GM23338 (cell line): ENCODE data around the gene PRKCH. TPM values are rescaled to one million over a fixed set of nuclear protein-coding genes. Genes with fewer than 3 reads are reported as not detected.

Source experiments
- ATAC-seq: fragments of 200-7000 bp; cut with Tn5 transposase; 3 replicates; pipeline ENCODE4 v1.9.1; 2020
- DNase-seq: peaks from one replicate; pipeline ENCODE4 v3.0.0-alpha.2; 2015; ENCODE audit warnings: low spot score
- H2AFZ ChIP-seq: fragments of 200-600 bp; sonication (generic); 2 replicates; pipeline ENCODE4 v1.8.0; 2016; ENCODE audit warnings: antibody characterized with exemption, mild to moderate bottlenecking, moderate library complexity
- H3F3A ChIP-seq: fragments of 200-600 bp; sonication (generic); replicated peaks from 2 replicates; pipeline ENCODE4 v1.8.0; 2017; ENCODE audit warnings: antibody characterized with exemption, mixed run types, low read depth
- H3K27ac ChIP-seq: fragments of 200-600 bp; sonication (generic); 2 replicates; pipeline ENCODE4 v1.6.1; 2016; ENCODE audit warnings: low read depth
- H3K27me3 ChIP-seq: fragments of 200-600 bp; sonication (generic); 2 replicates; pipeline ENCODE4 v1.8.0; 2016; ENCODE audit warnings: mild to moderate bottlenecking, mixed run types, moderate library complexity; ENCODE audit not compliant: insufficient read depth
- H3K36me3 ChIP-seq: fragments of 200-600 bp; sonication (generic); 2 replicates; pipeline ENCODE4 v1.8.0; 2016; ENCODE audit warnings: mild to moderate bottlenecking; ENCODE audit not compliant: insufficient read depth
- H3K4me1 ChIP-seq: fragments of 200-600 bp; sonication (generic); 2 replicates; pipeline ENCODE4 v1.8.0; 2016; ENCODE audit warnings: mild to moderate bottlenecking, moderate library complexity; ENCODE audit not compliant: insufficient read depth
- H3K4me2 ChIP-seq: fragments of 200-600 bp; sonication (generic); 2 replicates; pipeline ENCODE4 v1.7.1; 2017; ENCODE audit warnings: mixed run types
- H3K4me3 ChIP-seq: fragments of 200-600 bp; sonication (generic); 2 replicates; pipeline ENCODE4 v1.6.1; 2016; ENCODE audit warnings: mixed run types
- H3K79me2 ChIP-seq: fragments of 200-600 bp; sonication (generic); replicated peaks from 2 replicates; pipeline ENCODE4 v1.8.0; 2017; ENCODE audit warnings: mild to moderate bottlenecking; ENCODE audit not compliant: insufficient read depth
- H3K9me2 ChIP-seq: fragments of 200-600 bp; sonication (generic); 2 replicates; pipeline ENCODE4 v1.8.0; 2017; ENCODE audit not compliant: insufficient read depth
- H4K20me1 ChIP-seq: fragments of 200-600 bp; sonication (generic); replicated peaks from 2 replicates; pipeline ENCODE4 v1.8.0; 2017; ENCODE audit warnings: mild to moderate bottlenecking; ENCODE audit not compliant: insufficient read depth
- H3K27ac Mint-ChIP-seq: 2 replicates; pipeline ENCODE4 v1.8.0; 2020; ENCODE audit warnings: inconsistent platforms, mild to moderate bottlenecking, moderate library complexity, mixed read lengths
- H3K27me3 Mint-ChIP-seq: 3 replicates; pipeline ENCODE4 v1.8.0; 2022; ENCODE audit warnings: low read depth, mild to moderate bottlenecking, moderate library complexity, mixed read lengths, inconsistent platforms; ENCODE audit not compliant: insufficient read depth, poor library complexity
- H3K36me3 Mint-ChIP-seq: 3 replicates; pipeline ENCODE4 v1.8.0; 2021; ENCODE audit warnings: low read depth, mild to moderate bottlenecking, inconsistent platforms, moderate library complexity, mixed read lengths
- H3K4me1 Mint-ChIP-seq: 3 replicates; pipeline ENCODE4 v1.8.0; 2020; ENCODE audit warnings: mild to moderate bottlenecking, inconsistent platforms, mixed read lengths
- H3K4me3 Mint-ChIP-seq: 3 replicates; pipeline ENCODE4 v1.8.0; 2021; ENCODE audit warnings: moderate library complexity, mild to moderate bottlenecking, inconsistent platforms, mixed read lengths
- H3K9me3 Mint-ChIP-seq: 3 replicates; pipeline ENCODE4 v1.8.0; 2020; ENCODE audit warnings: moderate library complexity, mild to moderate bottlenecking, inconsistent platforms, mixed read lengths
- CREB1 ChIP-seq: fragments of 250-450 bp; sonication (Bioruptor Pico); IDR thresholded peaks from 2 replicates; pipeline ENCODE4 v1.5.0; 2020; ENCODE audit warnings: low read depth, mild to moderate bottlenecking, moderate library complexity
- CTCF ChIP-seq, 2 experiments: fragments of 200-600 bp in 1 of 2; sonication (generic) in 1 of 2; conservative IDR thresholded peaks; 2 replicates each; pipeline versions ENCODE4 v1.5.1 to v1.6.1; 2016 to 2017; ENCODE audit warnings: antibody characterized with exemption in 2 of 2, low read depth in 2 of 2, mild to moderate bottlenecking in 2 of 2, moderate library complexity in 1 of 2
- ETS1 ChIP-seq: IDR thresholded peaks from 2 replicates; pipeline ENCODE4 v1.6.1; 2016; ENCODE audit warnings: antibody characterized with exemption
- EZH2 ChIP-seq: fragments of 200-600 bp; sonication (generic); IDR thresholded peaks from one replicate; pipeline ENCODE4 v1.8.0; 2017; ENCODE audit warnings: antibody characterized with exemption, mild to moderate bottlenecking, low read depth; ENCODE audit not compliant: unreplicated experiment
- EZH2phosphoT487 ChIP-seq: fragments of 200-600 bp; sonication (generic); IDR thresholded peaks from one replicate; pipeline ENCODE4 v1.8.1; 2018; ENCODE audit warnings: antibody characterized with exemption; ENCODE audit not compliant: unreplicated experiment
- JUNB ChIP-seq: IDR thresholded peaks from one replicate; pipeline ENCODE4 v1.6.1; 2016; ENCODE audit warnings: antibody characterized with exemption; ENCODE audit not compliant: unreplicated experiment
- NANOG ChIP-seq: IDR thresholded peaks from 2 replicates; pipeline ENCODE4 v1.6.1; 2016; ENCODE audit warnings: antibody characterized with exemption, borderline replicate concordance
- POLR2AphosphoS5 ChIP-seq: IDR thresholded peaks from 2 replicates; pipeline ENCODE4 v1.6.1; 2016; ENCODE audit warnings: antibody characterized with exemption, low read depth
- REST ChIP-seq: IDR thresholded peaks from one replicate; pipeline ENCODE4 v1.6.1; 2018; ENCODE audit warnings: antibody characterized with exemption; ENCODE audit not compliant: unreplicated experiment
- STAT1 ChIP-seq: IDR thresholded peaks from one replicate; pipeline ENCODE4 v1.6.1; 2016; ENCODE audit warnings: antibody characterized with exemption; ENCODE audit not compliant: unreplicated experiment
- ZNF114 ChIP-seq: fragments of 250-450 bp; sonication (Bioruptor Pico); IDR thresholded peaks from 2 replicates; pipeline ENCODE4 v1.5.0; 2020; ENCODE audit warnings: mild to moderate bottlenecking, moderate library complexity
- ZNF331 ChIP-seq: fragments of 250-450 bp; sonication (Bioruptor Pico); IDR thresholded peaks from 2 replicates; pipeline ENCODE4 v1.5.0; 2020; ENCODE audit warnings: low read depth, mild to moderate bottlenecking, moderate library complexity
- ZNF462 ChIP-seq: fragments of 250-450 bp; sonication (Bioruptor Pico); IDR thresholded peaks from 2 replicates; pipeline ENCODE4 v1.5.0; 2020; ENCODE audit warnings: mild to moderate bottlenecking, moderate library complexity
- polyA plus RNA-seq: library from polyadenylated mRNA; unstranded; fragments of >200 nt; fragmentation: Nextera tagmentation; extraction: Ambion mirVana; gene quantifications from 2 replicates; pipeline ENCODE4 v1.2.1, GENCODE V29; 2016
- total RNA-seq: library from RNA; depleted of rRNA; stranded (reverse); fragments of >200 nt; shearing (Covaris generic); gene quantifications from 2 replicates; pipeline ENCODE4 v1.2.3, GENCODE V29; 2014

PRKCH gene
- total and polyA plus RNA-seq, 2 experiments from 2014 or later = 5.4 to 10.1 TPM

- Mint-ChIP-seq H3K27me3 (no peaks in the 10 kb centered on the region), H3K9me3 (no peaks in the 10 kb centered on the region), H3K27ac (no peak overlapping the region), H3K4me3 (no peak overlapping the region), H3K4me1 (peaks cover 10% of the 10 kb centered on the region), H3K36me3 (no peaks in the 10 kb centered on the region)
- Histone ChIP-seq H2AFZ (no peak overlapping the region), H3K27ac (no peak overlapping the region), H3K9me2 (0 out of 2 replicates have a peak, but pooled peaks cover 4% of the 10 kb centered on the region), H3F3A (no peaks in the 10 kb centered on the region), H3K79me2 (no peaks in the 10 kb centered on the region), H3K4me1 (no peaks in the 10 kb centered on the region), H3K27me3 (no peaks in the 10 kb centered on the region), H3K4me2 (no peak overlapping the region), H3K36me3 (no peaks in the 10 kb centered on the region), H4K20me1 (no peaks in the 10 kb centered on the region), H3K4me3 (no peak overlapping the region)
- DNase-seq (no peak), ATAC-seq (no peak)
- TF ChIP-seq REST = no peak
- TF ChIP-seq ZNF462 (CRISPR knock-in tag) = no peak
- no peak for TF ChIP-seq EZH2phosphoT487
- no peak for TF ChIP-seq ZNF114 (CRISPR knock-in tag)
- TF ChIP-seq ZNF331 = no peak
- no peak for TF ChIP-seq EZH2
- no peak for TF ChIP-seq CTCF (conservative IDR thresholded peaks at IDR 0.05; ENCODE audit: low read depth in 2 of 2)
- TF ChIP-seq STAT1 = no peak
- no peak for TF ChIP-seq CREB1 (CRISPR knock-in tag)
- no peak for TF ChIP-seq POLR2AphosphoS5
- no peak for TF ChIP-seq ETS1
- no peak for TF ChIP-seq JUNB
- TF ChIP-seq NANOG = no peak
Observed at GRCh38 chr14:61335671-61336275, 14.4 kb downstream of the PRKCH start.
